Hematopoietic multipotent progenitor cell treated with erythropoietin and hydrocortisone succinate and interleukin-3 and kit ligand, for 15 days (in vitro differentiated cells): ENCODE data around the gene SLC50A1.
A peak's percentile ranks its signal among the peaks of the same experiment; 100 is the strongest.

Experiments
- DNase-seq: peaks from one replicate; pipeline ENCODE4 v3.0.0-alpha.2; 2015; ENCODE audit warnings: low spot score

Gene SLC50A1

GRCh38 chr1:155171836-155172731 lies 36.4 kb downstream of the SLC50A1 start:
- DNase-seq = no peak

GRCh38 chr1:155172732-155173477 lies 37.3 kb downstream of the SLC50A1 start, which contains the start of gene KRTCAP2:
TSS of gene KRTCAP2 (minus strand) at chr1:155173304. CDS start at chr1:155173224, 80 bp downstream.
- DNase-seq = peak; percentile 97

GRCh38 chr1:155173478-155174323 lies 38.0 kb downstream of the SLC50A1 start, which contains the start of gene TRIM46:
TSS of gene TRIM46 (plus strand) at chr1:155173849. CDS start at chr1:155173967, 118 bp downstream.
- DNase-seq = no peak

- no peak for DNase-seq
Observed at GRCh38 chr1:155174324-155175280, 39.0 kb downstream of the SLC50A1 start.

GRCh38 chr1:155175281-155175926 lies 39.8 kb downstream of the SLC50A1 start:
- DNase-seq = no peak

GRCh38 chr1:155175927-155176371 lies 40.3 kb downstream of the SLC50A1 start:
- no peak for DNase-seq

- DNase-seq = peak; percentile 88
Observed at GRCh38 chr1:155176544-155177071, 41.0 kb downstream of the SLC50A1 start.

GRCh38 chr1:155177192-155177917 lies 41.7 kb downstream of the SLC50A1 start:
- no peak for DNase-seq

- no peak for DNase-seq
Observed at GRCh38 chr1:155177918-155178281, 42.2 kb downstream of the SLC50A1 start.

GRCh38 chr1:155178441-155179111 lies 42.9 kb downstream of the SLC50A1 start:
- no peak for DNase-seq

- no peak for DNase-seq
Observed at GRCh38 chr1:155179112-155180031, 43.7 kb downstream of the SLC50A1 start.

GRCh38 chr1:155181371-155182051 lies 45.9 kb downstream of the SLC50A1 start:
- DNase-seq = no peak

- no peak for DNase-seq
Observed at GRCh38 chr1:155182052-155182550, 46.4 kb downstream of the SLC50A1 start.

GRCh38 chr1:155183775-155184221 lies 48.1 kb downstream of the SLC50A1 start:
- no peak for DNase-seq

GRCh38 chr1:155184351-155184811 lies 48.7 kb downstream of the SLC50A1 start:
- DNase-seq = no peak
